NCI-H69 (cell line): ENCODE data around the gene PPP2R5C.
"Not testable (repeated sequence)": the region's sequence is repeated elsewhere in the genome, so short reads cannot be mapped to it uniquely, and the experiment has no call there.

Experiments
- DNase-seq: peaks from one replicate; lab custom pipeline; 2025; lab: John Stamatoyannopoulos, UW

Gene PPP2R5C

DNA sequence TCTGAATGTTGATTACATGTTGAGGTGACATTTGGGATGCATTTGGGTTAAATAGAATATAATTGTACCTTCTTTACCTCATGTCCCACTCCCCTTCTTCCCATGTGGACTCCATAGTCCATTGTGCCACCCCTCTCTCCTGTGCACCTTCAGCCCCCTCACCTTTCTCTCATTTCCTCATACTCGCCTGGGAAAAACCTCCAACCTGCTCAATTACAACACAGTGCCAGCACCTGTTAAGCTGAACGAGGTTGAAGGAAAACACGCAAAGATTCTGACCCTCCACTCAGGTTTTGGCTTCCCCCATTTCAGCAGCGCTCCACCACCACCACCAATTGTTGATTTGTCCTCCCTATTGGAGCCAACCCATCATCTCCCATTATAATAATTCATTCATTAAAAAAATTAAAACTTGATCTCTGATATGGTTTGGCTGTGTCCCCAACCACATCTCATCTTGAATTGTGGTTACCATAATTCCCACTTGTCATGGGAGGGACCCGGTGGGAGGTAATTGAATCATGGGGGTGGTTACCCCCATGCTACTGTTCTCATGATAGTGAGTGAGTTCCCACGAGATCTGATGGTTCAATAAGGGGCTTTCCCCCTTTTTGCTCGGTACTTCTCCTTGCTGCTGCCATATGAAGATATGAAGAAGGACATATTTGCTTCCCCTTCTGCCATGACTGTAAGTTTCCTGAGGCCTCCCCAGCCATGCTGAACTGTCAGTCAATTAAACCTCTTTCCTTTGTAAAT lies 33.7 kb upstream of the PPP2R5C start:
- DNase-seq, result no peak

- DNase-seq, result no peak
These were observed 33.2 kb upstream of the PPP2R5C start for GRCh38 chr14:101728367-101728742.

DNA sequence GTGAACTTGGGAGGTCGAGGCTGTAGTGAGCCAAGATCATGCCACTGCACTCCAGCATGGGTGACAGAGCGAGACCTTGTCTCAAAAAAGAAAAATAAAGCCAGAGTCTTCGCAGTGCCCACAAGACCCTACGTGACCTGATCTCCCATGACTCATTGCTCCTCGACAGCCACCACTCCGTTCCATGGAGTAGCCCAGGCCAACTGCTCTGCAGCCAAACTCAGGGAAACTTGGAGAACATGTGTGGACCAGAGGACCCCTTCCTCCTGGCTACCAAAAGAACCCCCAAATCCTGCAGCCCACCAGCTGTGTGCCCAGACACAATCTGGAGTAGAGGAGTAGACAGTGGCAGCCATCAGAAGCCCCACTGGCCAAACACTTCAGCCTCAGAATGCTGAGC lies 32.1 kb upstream of the PPP2R5C start:
- no peak for DNase-seq

- DNase-seq, result not testable (repeated sequence)
These were observed 31.4 kb upstream of the PPP2R5C start for GRCh38 chr14:101730157-101730556.

- DNase-seq, result peak; percentile 21
These were observed 30.8 kb upstream of the PPP2R5C start for GRCh38 chr14:101730626-101731186.

DNA sequence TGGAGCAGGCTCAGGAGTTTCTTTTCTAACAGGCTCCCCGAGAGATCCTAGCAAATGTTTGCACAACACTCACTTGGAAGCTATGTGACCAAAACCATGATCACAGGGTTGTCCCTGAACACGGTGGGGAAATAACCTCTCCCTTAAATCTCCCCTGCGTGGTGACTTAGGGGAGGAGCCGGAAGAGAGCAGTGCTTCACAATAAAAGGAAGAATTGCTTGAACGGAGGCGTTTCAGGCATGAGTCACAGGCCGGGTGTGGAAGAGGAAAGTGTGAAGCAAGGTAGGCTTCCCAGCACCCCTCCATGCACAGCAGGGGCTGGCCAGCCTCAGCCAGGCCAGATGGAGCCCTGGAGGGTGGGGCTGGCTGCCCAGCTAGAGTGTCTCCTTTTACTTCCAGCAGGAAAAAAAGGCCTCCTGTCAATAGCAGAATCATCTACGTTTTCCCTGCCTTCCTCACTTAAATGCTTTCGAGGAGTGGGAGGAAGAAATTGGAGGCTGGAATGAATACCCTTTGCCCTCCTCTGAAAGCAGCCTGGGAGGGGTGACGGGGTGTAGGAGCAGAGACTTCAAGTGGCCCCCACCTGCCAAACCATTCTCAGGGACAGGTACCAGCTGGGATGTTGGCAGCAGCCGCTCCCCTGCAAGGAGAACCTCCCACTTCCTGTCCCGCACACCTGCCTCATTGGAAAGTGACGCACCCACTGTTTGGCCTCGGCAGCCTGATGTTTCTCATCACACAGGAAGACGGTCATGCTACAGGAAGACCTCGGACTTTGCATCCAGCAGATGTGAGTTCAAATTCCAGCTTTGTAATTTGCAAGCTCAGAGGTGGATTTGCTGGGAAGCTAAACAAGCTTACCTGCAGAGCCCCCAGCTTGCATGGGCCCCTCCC lies 30.1 kb upstream of the PPP2R5C start:
- DNase-seq, result peak; percentile 97

- DNase-seq, result no peak
These were observed 29.4 kb upstream of the PPP2R5C start for GRCh38 chr14:101732118-101732517.

GRCh38 chr14:101733211-101733610 lies 28.3 kb upstream of the PPP2R5C start:
- no peak for DNase-seq

GRCh38 chr14:101734246-101734847 lies 27.2 kb upstream of the PPP2R5C start:
- DNase-seq, result no peak

DNA sequence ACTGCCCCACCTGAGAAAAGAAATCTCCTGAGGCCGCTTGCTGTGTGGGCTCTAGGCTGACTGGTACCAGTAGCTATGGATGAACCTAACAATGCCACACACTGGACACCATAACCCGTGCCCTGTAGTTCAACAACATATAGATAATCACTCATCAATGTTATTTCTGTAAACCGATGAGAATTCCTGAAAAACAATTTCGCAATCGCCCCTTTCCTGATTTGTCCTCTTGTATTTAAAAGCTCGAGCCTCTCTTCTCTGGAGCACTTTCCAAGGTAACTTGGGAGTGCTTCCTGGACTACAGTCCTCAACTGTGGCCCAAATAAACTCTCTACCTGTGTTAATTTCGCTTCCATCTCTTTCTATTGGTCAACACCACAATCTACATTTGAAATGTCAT lies 26.1 kb upstream of the PPP2R5C start:
- DNase-seq, result no peak

- DNase-seq, result no peak
These were observed 25.4 kb upstream of the PPP2R5C start for GRCh38 chr14:101736071-101736470.

DNA sequence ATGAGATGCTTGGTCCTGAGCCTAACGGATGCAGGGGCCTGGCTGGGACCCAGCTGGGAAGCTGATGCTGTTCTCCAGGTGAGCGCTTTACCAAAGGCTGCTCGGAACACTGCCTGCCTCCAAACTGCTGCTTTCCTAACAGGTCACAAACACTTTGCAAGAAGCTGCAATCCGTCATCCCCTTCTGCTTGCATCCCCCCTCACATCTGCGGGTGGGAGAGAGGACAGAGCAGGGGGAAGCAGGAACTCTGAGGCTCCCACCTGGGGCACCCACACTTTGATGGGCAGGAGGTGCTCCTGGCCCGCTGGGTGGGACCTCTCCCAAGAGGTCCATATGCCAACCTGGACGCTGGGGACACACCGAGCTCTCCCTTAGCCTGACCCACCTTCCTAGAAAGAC lies 24.9 kb upstream of the PPP2R5C start:
- no peak for DNase-seq

- peak; percentile 46 for DNase-seq
These were observed 23.8 kb upstream of the PPP2R5C start for GRCh38 chr14:101737414-101738339.

- DNase-seq, result peak; percentile 88
These were observed 22.7 kb upstream of the PPP2R5C start for GRCh38 chr14:101738703-101739320.

- DNase-seq, result no peak
These were observed 21.9 kb upstream of the PPP2R5C start for GRCh38 chr14:101739446-101740141.

- DNase-seq, result no peak
These were observed 20.5 kb upstream of the PPP2R5C start for GRCh38 chr14:101740981-101741380.

GRCh38 chr14:101743701-101744100 lies 17.8 kb upstream of the PPP2R5C start:
- DNase-seq, result no peak

DNA sequence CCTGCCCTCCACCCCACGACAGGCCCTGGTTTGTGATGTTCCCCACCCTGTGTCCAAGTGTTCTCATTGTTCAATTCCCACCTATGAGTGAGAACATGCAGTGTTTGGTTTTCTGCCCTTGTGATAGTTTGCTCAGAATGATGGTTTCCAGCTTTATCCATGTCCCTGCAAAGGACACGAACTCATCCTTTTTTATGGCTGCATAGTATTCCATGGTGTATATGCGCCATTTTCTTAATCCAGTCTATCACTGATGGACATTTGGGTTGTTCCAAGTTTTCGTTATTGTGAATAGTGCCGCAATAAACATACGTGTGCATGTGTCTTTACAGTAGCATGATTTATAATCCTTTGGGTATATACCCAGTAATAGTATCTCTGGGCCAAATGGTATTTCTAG lies 17.1 kb upstream of the PPP2R5C start:
- DNase-seq, result not testable (repeated sequence)

DNA sequence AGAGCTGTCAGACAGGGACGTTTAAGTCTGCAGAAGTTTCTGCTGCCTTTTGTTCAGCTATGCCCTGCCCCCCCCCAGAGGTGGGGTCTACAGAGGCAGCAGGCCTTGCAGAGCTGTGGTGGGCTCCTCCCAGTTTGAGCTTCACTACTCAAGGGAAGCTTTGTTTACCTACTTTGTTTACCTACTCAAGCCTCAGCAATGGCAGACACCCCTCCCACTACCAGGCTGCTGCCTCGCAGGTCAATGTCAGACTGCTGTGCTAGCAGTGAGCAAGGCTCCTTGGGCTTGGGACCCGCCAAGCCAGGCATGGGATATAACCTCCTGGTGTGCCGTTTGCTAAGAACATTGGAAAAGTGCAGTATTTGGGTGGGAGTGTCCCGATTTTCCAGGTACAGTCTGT lies 11.8 kb upstream of the PPP2R5C start:
- DNase-seq, result peak; percentile 28

DNA sequence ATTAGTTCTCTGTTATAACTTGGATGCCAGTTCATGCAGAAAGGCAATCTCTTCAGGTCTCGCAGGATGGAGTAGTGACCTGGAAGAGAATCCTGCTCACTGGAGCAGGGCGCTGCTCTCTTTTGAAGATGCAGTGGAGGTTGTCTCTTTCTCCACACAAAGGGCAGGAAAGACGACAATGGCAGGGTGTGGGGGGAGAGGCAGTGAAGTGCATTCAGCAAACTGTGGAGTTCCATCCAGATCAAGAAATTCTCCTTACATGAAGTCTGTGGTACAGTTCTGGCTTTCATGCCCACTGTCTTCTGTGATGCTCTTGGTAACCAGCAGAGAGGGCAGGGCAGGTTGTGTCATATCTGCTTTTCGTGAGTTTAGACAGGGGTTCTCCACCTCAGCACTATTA lies 6.6 kb upstream of the PPP2R5C start:
- DNase-seq, result no peak
